DND-41 (cell line): ENCODE data around the gene UGP2.

Source experiments
- CTCF ChIP-seq: IDR thresholded peaks from 2 replicates; pipeline ENCODE4 v1.5.1; 2012; ENCODE audit warnings: borderline replicate concordance, low read length, moderate library complexity, mild to moderate bottlenecking; ENCODE audit not compliant: poor library complexity, severe bottlenecking; ENCODE audit errors: extremely low read depth
- EZH2 ChIP-seq: IDR thresholded peaks from 3 replicates; pipeline ENCODE4 v1.6.1; 2012; ENCODE audit warnings: borderline replicate concordance, low read depth, mild to moderate bottlenecking, moderate library complexity, low read length, inconsistent platforms; ENCODE audit not compliant: severe bottlenecking

DNA sequence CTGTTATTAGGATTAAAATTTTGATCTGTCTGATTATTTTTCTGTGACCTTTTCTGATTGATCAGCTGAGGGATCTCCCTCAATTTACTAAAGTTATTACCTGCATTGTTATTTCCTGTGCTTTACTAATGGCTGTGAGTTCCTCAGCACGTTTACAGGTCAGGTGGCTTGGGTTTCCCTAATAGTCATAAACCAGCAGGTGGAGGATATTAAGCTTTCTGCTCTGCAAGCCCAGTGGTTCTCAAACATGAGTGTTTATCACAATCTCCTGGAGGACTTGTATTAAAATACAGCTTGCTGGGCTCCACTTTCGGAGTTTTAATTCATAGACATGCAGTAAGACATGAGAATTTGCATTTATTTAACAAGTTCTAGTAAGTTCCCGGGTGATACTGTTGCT lies 22.4 kb upstream of the UGP2 start:
- TF ChIP-seq CTCF, result no peak
- TF ChIP-seq EZH2, result no peak
